Effector memory CD4-positive, alpha-beta T cell (primary cell): ENCODE data around the gene SMAD9.

Experiments
- DNase-seq, 3 donors: peaks; one replicate each; pipeline ENCODE4 v3.0.0-alpha.2; 2020
- H3K27ac ChIP-seq: 2 replicates; pipeline ENCODE4 v1.7.0; 2013; ENCODE audit warnings: mild to moderate bottlenecking, low read length, moderate library complexity; ENCODE audit not compliant: insufficient read depth, poor library complexity, severe bottlenecking
- H3K27me3 ChIP-seq: replicated peaks from 2 replicates; pipeline ENCODE4 v1.7.0; 2013; ENCODE audit warnings: mild to moderate bottlenecking, low read length; ENCODE audit not compliant: insufficient read depth, control insufficient read depth, poor library complexity, severe bottlenecking
- H3K36me3 ChIP-seq: 2 replicates; pipeline ENCODE4 v1.7.0; 2013; ENCODE audit warnings: mild to moderate bottlenecking, low read length, moderate library complexity; ENCODE audit not compliant: control insufficient read depth, insufficient read depth
- H3K4me1 ChIP-seq: 2 replicates; pipeline ENCODE4 v1.7.0; 2013; ENCODE audit warnings: low read length, mild to moderate bottlenecking; ENCODE audit not compliant: control insufficient read depth, insufficient read depth, poor library complexity, severe bottlenecking
- H3K4me3 ChIP-seq: 2 replicates; pipeline ENCODE4 v1.7.0; 2013; ENCODE audit warnings: low read length, low read depth, mild to moderate bottlenecking; ENCODE audit not compliant: insufficient read depth, poor library complexity, severe bottlenecking
- H3K9me3 ChIP-seq: 2 replicates; pipeline ENCODE4 v1.7.0; 2013; ENCODE audit warnings: mild to moderate bottlenecking, low read length, moderate library complexity; ENCODE audit not compliant: control insufficient read depth
- total RNA-seq, 3 donors: gene quantifications; one replicate each; lab custom pipeline; 2026; lab: John Stamatoyannopoulos, UW

SMAD9 gene
- total RNA-seq = 0 reads per million in 3 donors

DNA sequence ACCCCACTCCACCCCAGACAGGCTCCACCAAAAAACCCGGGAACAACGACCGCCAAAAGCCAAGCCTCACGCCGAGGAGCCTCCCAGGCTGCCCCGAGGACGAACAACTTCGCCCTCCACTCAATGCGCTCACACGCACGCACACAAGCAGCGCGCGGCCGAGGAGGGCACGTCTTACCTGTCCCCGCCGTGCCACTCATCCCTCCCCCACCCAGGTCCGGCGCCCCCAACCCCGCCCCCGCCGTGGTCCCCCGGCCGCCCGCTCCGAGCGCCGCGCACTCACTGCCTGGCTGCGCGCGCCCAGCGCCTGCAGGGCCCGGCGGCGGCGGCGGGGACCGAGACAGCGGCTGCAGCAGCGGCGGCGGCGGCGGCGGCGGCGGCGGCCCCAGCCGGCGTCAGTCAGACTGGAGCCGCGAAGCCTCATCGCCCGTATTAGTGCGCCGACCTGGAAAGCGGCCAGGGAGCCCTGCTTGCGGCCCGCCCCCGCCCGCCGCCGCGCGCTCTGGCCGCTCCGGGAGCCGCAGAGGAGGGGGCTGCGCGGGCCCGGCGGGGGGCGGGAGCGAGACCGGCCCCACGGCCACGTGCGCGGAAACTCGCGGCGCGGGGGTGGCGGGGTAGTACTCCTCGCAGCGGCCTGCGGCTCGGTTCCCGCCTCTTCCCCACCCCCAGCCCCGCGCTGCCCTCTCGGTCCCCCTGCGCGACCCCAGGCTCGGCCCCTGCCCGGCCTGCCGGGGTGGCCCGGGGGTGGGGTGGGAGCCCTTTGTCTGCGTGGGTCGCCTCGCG is at the start of gene SMAD9:
SMAD9 (minus strand) TSS at position 406 of the 783 bp plus-strand sequence. CDS start 40,549 bp downstream, outside the sequence.
- Histone ChIP-seq H3K36me3 (no peaks in the 10 kb centered on the region), H3K9me3 (no peaks in the 10 kb centered on the region), H3K27ac (no peak within 1 kb of the TSS), H3K27me3 (peaks cover 4% of the 10 kb centered on the region), H3K4me1 (no peaks in the 10 kb centered on the region), H3K4me3 (no peak within 1 kb of the TSS)
- no peak for DNase-seq

GRCh38 chr13:36966404-36966803 is 46.4 kb upstream of the SMAD9 start:
- Histone ChIP-seq H3K9me3 (no peaks in the 10 kb centered on the region), H3K27ac (no peak overlapping the region), H3K36me3 (peaks cover 44% of the 10 kb centered on the region), H3K4me1 (no peaks in the 10 kb centered on the region), H3K27me3 (no peaks in the 10 kb centered on the region), H3K4me3 (no peak overlapping the region)
- DNase-seq = no peak

GRCh38 chr13:36965767-36966166 is 45.7 kb upstream of the SMAD9 start:
- no peak for DNase-seq
- Histone ChIP-seq H3K36me3 (peaks cover 40% of the 10 kb centered on the region), H3K4me1 (no peaks in the 10 kb centered on the region), H3K4me3 (no peak overlapping the region), H3K9me3 (no peaks in the 10 kb centered on the region), H3K27me3 (no peaks in the 10 kb centered on the region), H3K27ac (no peak overlapping the region)

DNA sequence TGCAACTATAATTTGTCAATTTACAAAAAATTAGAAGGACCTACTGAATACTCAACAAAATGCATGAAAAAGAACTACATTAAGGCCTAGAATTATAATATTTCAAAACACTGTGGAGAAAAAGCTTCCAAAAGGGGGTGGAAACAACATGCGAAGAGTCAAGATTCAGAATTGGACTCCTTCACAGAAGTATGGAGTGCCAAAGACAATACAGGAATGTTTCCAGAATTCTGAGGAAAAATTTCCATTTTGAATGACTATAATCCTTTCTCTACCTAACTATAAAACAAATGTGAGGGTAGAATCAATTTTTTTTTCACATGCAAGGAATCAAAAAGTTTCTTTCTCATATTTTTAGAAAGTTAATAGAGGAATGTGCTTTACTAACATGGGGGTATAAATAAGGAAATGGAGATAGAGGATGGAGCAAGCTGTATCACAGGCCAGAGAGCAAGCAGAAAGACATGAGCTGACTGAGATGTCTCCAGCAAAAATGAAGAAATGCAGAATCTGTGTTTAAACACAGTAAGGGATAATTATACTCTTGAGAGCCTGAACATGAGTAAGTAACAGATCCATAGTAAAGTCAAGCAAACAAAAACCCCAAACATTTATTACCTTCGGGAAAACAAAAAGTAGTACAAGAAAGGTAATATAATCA is 39.5 kb upstream of the SMAD9 start:
- Histone ChIP-seq H3K27me3 (no peaks in the 10 kb centered on the region), H3K36me3 (peaks cover 17% of the 10 kb centered on the region), H3K27ac (no peak overlapping the region), H3K4me3 (no peak overlapping the region), H3K4me1 (no peaks in the 10 kb centered on the region), H3K9me3 (no peaks in the 10 kb centered on the region)
- no peak for DNase-seq

GRCh38 chr13:36954542-36954941 is 34.5 kb upstream of the SMAD9 start:
- no peaks in the 10 kb centered on the region for H3K4me1 ChIP-seq
- no peak overlapping the region for H3K4me3 ChIP-seq
- no peak overlapping the region for H3K27ac ChIP-seq
- no peak for DNase-seq
- no peaks in the 10 kb centered on the region for H3K27me3 ChIP-seq
- H3K9me3 ChIP-seq = no peaks in the 10 kb centered on the region
- peaks cover 25% of the 10 kb centered on the region for H3K36me3 ChIP-seq

- Histone ChIP-seq H3K9me3 (no peaks in the 10 kb centered on the region), H3K27ac (no peak overlapping the region), H3K4me3 (no peak overlapping the region), H3K36me3 (peaks cover 34% of the 10 kb centered on the region), H3K27me3 (no peaks in the 10 kb centered on the region), H3K4me1 (no peaks in the 10 kb centered on the region)
- no peak for DNase-seq
Observed at GRCh38 chr13:36950920-36951319, 30.9 kb upstream of the SMAD9 start.

DNA sequence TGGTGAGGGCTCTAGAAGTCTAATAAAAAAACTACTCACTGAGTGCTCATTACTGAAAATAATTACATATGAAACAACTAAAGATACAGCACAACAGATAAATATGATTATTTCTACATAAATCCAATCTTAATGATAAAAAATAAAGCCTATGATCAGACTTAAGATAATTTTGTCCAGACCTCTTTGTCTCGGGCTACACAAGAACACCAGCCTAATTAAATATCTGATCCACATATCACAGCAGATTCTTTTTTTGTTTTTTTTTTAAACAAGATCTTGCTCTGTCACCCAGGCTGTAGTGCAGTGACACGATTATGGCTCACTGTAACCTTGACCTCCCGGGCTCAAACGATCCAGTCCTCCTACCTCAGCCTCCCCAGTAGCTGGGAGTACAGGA is 30.3 kb upstream of the SMAD9 start:
- Histone ChIP-seq H3K27me3 (no peaks in the 10 kb centered on the region), H3K27ac (no peak overlapping the region), H3K36me3 (peaks cover 34% of the 10 kb centered on the region), H3K4me3 (no peak overlapping the region), H3K9me3 (no peaks in the 10 kb centered on the region), H3K4me1 (no peaks in the 10 kb centered on the region)
- DNase-seq = no peak

- no peak for DNase-seq
- no peak overlapping the region for H3K4me3 ChIP-seq
- peaks cover 10% of the 10 kb centered on the region for H3K36me3 ChIP-seq
Observed at GRCh38 chr13:36945078-36945477, 25.0 kb upstream of the SMAD9 start.

GRCh38 chr13:36925603-36926002 is 5.6 kb upstream of the SMAD9 start:
- DNase-seq = no peak
- H3K36me3 ChIP-seq = no peaks in the 10 kb centered on the region

More at GRCh38 chr13:36945078-36945477, 25.0 kb upstream of the SMAD9 start:
- Histone ChIP-seq H3K27me3 (no peaks in the 10 kb centered on the region), H3K9me3 (no peaks in the 10 kb centered on the region), H3K27ac (no peak overlapping the region), H3K4me1 (no peaks in the 10 kb centered on the region)

GRCh38 chr13:36924001-36924400 is 4.0 kb upstream of the SMAD9 start:
- H3K36me3 ChIP-seq = no peaks in the 10 kb centered on the region
- no peak overlapping the region for H3K27ac ChIP-seq
- H3K27me3 ChIP-seq = peaks cover 4% of the 10 kb centered on the region
- DNase-seq = no peak
- no peaks in the 10 kb centered on the region for H3K4me1 ChIP-seq
- H3K4me3 ChIP-seq = no peak overlapping the region
- no peaks in the 10 kb centered on the region for H3K9me3 ChIP-seq

More at GRCh38 chr13:36925603-36926002, 5.6 kb upstream of the SMAD9 start:
- Histone ChIP-seq H3K4me3 (no peak overlapping the region), H3K9me3 (no peaks in the 10 kb centered on the region), H3K4me1 (no peaks in the 10 kb centered on the region), H3K27me3 (peaks cover under 1% of the 10 kb centered on the region), H3K27ac (no peak overlapping the region)
